ENCODE measurements around the gene PTP4A2.

GRCh38 chr1:31943546-31944184, 5.5 kb upstream of the PTP4A2 start:
- TF ChIP-seq, protein P1, sequence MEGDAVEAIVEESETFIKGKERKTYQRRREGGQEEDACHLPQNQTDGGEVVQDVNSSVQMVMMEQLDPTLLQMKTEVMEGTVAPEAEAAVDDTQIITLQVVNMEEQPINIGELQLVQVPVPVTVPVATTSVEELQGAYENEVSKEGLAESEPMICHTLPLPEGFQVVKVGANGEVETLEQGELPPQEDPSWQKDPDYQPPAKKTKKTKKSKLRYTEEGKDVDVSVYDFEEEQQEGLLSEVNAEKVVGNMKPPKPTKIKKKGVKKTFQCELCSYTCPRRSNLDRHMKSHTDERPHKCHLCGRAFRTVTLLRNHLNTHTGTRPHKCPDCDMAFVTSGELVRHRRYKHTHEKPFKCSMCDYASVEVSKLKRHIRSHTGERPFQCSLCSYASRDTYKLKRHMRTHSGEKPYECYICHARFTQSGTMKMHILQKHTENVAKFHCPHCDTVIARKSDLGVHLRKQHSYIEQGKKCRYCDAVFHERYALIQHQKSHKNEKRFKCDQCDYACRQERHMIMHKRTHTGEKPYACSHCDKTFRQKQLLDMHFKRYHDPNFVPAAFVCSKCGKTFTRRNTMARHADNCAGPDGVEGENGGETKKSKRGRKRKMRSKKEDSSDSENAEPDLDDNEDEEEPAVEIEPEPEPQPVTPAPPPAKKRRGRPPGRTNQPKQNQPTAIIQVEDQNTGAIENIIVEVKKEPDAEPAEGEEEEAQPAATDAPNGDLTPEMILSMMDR (IDR thresholded peaks at IDR 0.05): no peak
- no peak for TF ChIP-seq EZH2 (IDR thresholded peaks at IDR 0.05; ENCODE audit: borderline replicate concordance, insufficient read depth, low read depth, low read length, poor library complexity, severe bottlenecking)
